AG04450 (cell line): Measurements from ENCODE around the gene SMARCA2. TPM values are rescaled to one million over a fixed set of nuclear protein-coding genes. Genes with fewer than 3 reads are reported as not detected.

ENCODE experiments used
- CTCF ChIA-PET: fragments of 300-600, 350-600 bp; formaldehyde crosslinking; extraction: SDS; loops from one replicate; lab custom pipeline; 2022; ENCODE audit warnings: antibody characterized with exemption, inconsistent platforms; lab: Charles Lee
- POLR2A ChIA-PET: fragments of 350-600 bp; formaldehyde crosslinking; extraction: SDS; loops from one replicate; lab custom pipeline; 2021; ENCODE audit warnings: antibody characterized with exemption, inconsistent platforms; lab: Yijun Ruan, JAX
- DNase-seq: peaks from one replicate; pipeline ENCODE4 v3.0.0-alpha.2; 2011; ENCODE audit warnings: low read depth, low spot score
- H3K27ac ChIP-seq: one replicate; pipeline ENCODE4 v1.5.1; 2012; ENCODE audit warnings: low read depth, low read length, control low read depth
- H3K27me3 ChIP-seq: one replicate; pipeline ENCODE4 v1.6.0; 2012; ENCODE audit warnings: low read length; ENCODE audit not compliant: control insufficient read depth, insufficient read depth
- H3K4me3 ChIP-seq: 2 replicates; pipeline ENCODE4 v1.5.1; 2011; ENCODE audit warnings: mild to moderate bottlenecking, low read depth, low read length, control low read depth
- H3K9me3 ChIP-seq: 2 replicates; pipeline ENCODE4 v1.5.1; 2012; ENCODE audit warnings: low read length; ENCODE audit not compliant: control insufficient read depth, insufficient read depth
- polyA plus RNA-seq: library from polyadenylated mRNA; depleted of rRNA; stranded (reverse); fragments of >200 nt; gene quantifications from 2 replicates; pipeline ENCODE4 v1.2.3, GENCODE V29; 2011
- TF ChIP-seq, protein P1 (sequence below): IDR thresholded peaks from 2 replicates; pipeline ENCODE4 v1.5.1; 2011; ENCODE audit warnings: low read depth, low read length, control low read depth, inconsistent platforms

The SMARCA2 gene
- polyA plus RNA-seq, 1 experiment, result 51.2 TPM

DNA sequence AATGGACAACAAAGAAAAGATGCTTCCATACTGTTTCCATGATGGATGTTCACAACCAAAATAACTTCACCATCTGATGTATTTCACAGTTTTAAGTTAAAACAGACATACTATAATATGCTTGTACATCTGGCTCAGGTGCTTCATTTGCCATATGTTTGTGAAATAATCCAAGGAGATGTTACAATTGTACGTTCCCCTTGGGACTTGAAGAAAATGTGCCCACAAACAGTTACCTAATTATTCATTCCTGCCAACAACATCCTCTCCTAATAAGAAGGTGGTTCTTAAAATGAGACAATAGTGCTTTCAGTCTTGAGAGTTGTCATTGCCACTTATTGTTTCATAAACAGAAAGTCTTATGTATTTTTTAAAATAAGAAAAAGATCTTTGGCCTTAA, 33.1 kb upstream of the SMARCA2 start:
- Histone ChIP-seq H3K4me3 (no peak overlapping the region), H3K27ac (no peak overlapping the region), H3K27me3 (no peaks in the 10 kb centered on the region), H3K9me3 (no peaks in the 10 kb centered on the region)
- TF ChIP-seq, protein P1, sequence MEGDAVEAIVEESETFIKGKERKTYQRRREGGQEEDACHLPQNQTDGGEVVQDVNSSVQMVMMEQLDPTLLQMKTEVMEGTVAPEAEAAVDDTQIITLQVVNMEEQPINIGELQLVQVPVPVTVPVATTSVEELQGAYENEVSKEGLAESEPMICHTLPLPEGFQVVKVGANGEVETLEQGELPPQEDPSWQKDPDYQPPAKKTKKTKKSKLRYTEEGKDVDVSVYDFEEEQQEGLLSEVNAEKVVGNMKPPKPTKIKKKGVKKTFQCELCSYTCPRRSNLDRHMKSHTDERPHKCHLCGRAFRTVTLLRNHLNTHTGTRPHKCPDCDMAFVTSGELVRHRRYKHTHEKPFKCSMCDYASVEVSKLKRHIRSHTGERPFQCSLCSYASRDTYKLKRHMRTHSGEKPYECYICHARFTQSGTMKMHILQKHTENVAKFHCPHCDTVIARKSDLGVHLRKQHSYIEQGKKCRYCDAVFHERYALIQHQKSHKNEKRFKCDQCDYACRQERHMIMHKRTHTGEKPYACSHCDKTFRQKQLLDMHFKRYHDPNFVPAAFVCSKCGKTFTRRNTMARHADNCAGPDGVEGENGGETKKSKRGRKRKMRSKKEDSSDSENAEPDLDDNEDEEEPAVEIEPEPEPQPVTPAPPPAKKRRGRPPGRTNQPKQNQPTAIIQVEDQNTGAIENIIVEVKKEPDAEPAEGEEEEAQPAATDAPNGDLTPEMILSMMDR, result no peak
- DNase-seq, result no peak
- ChIA-PET POLR2A (no interaction called here), CTCF (no interaction called here)

DNA sequence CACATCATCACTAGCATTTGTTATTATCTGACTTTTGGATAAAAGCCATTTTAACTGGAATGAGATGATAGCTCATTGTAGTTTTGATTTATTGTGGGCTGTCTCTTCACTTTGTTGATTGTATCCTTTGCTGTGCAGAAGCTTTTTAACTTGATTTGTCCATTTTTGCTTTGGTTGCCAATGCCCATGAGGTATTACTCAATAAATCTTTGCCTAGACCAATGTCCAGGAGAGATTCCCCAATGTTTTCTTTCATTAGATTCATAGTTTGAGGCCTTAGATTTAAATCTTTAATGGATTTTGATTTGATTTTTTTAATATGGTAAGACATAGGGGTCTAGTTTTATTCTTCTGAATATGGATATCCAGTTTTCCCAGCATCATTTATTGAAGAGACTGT, 28.8 kb upstream of the SMARCA2 start:
- Histone ChIP-seq H3K9me3 (no peaks in the 10 kb centered on the region), H3K27ac (no peak overlapping the region), H3K27me3 (peaks cover 1% of the 10 kb centered on the region), H3K4me3 (no peak overlapping the region)
- TF ChIP-seq, protein P1, result no peak
- POLR2A ChIA-PET, result no interaction called here
- CTCF ChIA-PET, result no interaction called here
- DNase-seq, result no peak

DNA sequence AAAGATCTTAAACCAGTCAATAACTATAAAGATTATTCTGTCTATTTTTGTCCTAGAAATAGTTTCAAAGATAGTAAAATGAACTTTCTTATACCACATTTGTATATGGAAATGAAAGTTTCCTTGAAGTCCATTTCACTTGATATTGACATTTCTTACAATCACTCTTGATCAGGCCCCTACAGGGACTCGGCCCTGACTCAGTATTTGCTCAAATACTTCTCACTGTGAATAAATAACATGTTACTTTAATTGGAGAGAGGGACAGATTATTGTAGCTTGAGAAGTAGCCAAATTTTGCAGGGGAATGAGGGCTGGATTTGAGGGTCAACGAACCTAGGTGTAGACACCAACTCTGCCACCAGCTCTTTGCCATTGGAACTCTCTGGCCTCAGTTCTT, 25.6 kb upstream of the SMARCA2 start:
- DNase-seq, result no peak
- Histone ChIP-seq H3K27me3 (peaks cover 3% of the 10 kb centered on the region), H3K27ac (no peak overlapping the region), H3K4me3 (no peak overlapping the region), H3K9me3 (no peaks in the 10 kb centered on the region)
- TF ChIP-seq, protein P1, result no peak
- ChIA-PET POLR2A (no interaction called here), CTCF (no interaction called here)

DNA sequence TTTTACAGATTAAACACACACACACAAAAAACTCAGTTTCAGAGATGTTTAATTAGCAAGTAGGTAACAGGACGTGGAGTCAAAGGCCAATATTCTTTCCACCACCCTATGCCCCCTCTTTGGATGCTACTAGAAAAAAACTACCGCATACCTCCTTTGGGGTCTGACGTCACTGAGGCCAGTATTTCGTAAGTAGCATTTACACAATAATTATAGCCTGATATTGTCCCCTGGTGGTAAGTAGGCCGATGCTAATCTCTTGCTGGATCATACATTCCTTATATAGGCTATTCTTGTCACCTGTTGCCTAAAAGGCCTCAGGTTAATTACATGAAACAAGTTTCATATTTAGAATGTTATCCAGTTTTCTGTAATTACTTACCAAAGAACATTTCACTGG, 21.0 kb upstream of the SMARCA2 start:
- ChIA-PET POLR2A (no interaction called here), CTCF (no interaction called here)
- Histone ChIP-seq H3K4me3 (no peak overlapping the region), H3K27ac (no peak overlapping the region), H3K27me3 (peaks cover 3% of the 10 kb centered on the region), H3K9me3 (no peaks in the 10 kb centered on the region)
- TF ChIP-seq, protein P1, result 0 out of 2 replicates have a peak, but pooled peaks have one; percentile 7
- DNase-seq, result no peak

DNA sequence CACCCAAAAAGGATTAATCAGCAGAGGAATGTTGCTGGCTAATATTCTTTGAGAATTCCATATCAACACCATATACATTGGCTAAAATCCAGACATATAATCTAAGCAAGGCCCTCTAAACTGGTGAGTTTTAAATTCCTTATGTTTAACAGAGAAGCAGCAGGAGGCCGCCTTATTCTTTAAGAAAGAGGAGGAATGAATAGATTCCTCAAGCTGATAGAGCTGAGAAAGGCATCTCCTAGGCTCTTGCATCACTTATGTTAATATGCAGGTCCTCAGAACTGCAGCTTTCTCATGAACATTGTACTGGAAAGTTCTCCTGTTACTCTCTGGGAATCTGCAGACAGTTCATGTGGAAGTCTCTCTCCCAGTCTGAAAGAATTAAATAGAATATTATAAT, 20.1 kb upstream of the SMARCA2 start:
- Histone ChIP-seq H3K27ac (no peak overlapping the region), H3K9me3 (no peaks in the 10 kb centered on the region), H3K4me3 (no peak overlapping the region), H3K27me3 (peaks cover 3% of the 10 kb centered on the region)
- CTCF ChIA-PET, result no interaction called here
- POLR2A ChIA-PET, result no interaction called here
- DNase-seq, result no peak
- TF ChIP-seq, protein P1, result no peak
